ENCODE results near the gene UGT1A7.

GRCh38 chr2:233756429-233757081, 74.9 kb downstream of the UGT1A7 start:
- TF ChIP-seq POLR2A (IDR thresholded peaks at IDR 0.05) (no peak), CTCF (IDR thresholded peaks at IDR 0.05) (no peak)

Measured in right lobe of liver (tissue), 4 donors.